Suppressor macrophage treated with lipopolysaccharide for 4 hours (primary cell): Measurements from ENCODE around the gene MYL6B.
A peak's percentile ranks its signal among the peaks of the same experiment; 100 is the strongest.
"Not testable (repeated sequence)": the region's sequence is repeated elsewhere in the genome, so short reads cannot be mapped to it uniquely, and the experiment has no call there.

ENCODE experiments used
- DNase-seq: peaks from one replicate; pipeline ENCODE4 v3.0.0-alpha.2; 2020

Gene MYL6B

GRCh38 chr12:56186957-56187356, 34.6 kb downstream of the MYL6B start:
- DNase-seq = no peak

GRCh38 chr12:56188131-56188777, 35.9 kb downstream of the MYL6B start:
- DNase-seq = no peak

- no peak for DNase-seq
Observed at GRCh38 chr12:56188778-56189098, 36.4 kb downstream of the MYL6B start.

- peak; percentile 95 for DNase-seq
Observed at GRCh38 chr12:56189099-56189917, 36.9 kb downstream of the MYL6B start, which contains the start of gene SMARCC2. Gene SMARCC2 (minus strand): TSS chr12:56189483. CDS start chr12:56189461, 22 bp downstream.

GRCh38 chr12:56189918-56190694, 37.7 kb downstream of the MYL6B start:
- DNase-seq = peak; percentile 88

GRCh38 chr12:56190695-56191155, 38.3 kb downstream of the MYL6B start:
- no peak for DNase-seq

- no peak for DNase-seq
Observed at GRCh38 chr12:56192582-56192981, 40.2 kb downstream of the MYL6B start.

- peak; percentile 96 for DNase-seq
Observed at GRCh38 chr12:56193025-56193578, 40.7 kb downstream of the MYL6B start.

- DNase-seq = not testable (repeated sequence)
Observed at GRCh38 chr12:56196818-56197550, 44.6 kb downstream of the MYL6B start.

- DNase-seq = no peak
Observed at GRCh38 chr12:56197921-56198635, 45.7 kb downstream of the MYL6B start.

- DNase-seq = no peak
Observed at GRCh38 chr12:56198836-56199235, 46.4 kb downstream of the MYL6B start.

- no peak for DNase-seq
Observed at GRCh38 chr12:56202366-56202765, 50.0 kb downstream of the MYL6B start.

- no peak for DNase-seq
Observed at GRCh38 chr12:56202838-56203237, 50.5 kb downstream of the MYL6B start.

GRCh38 chr12:56204275-56204674, 51.9 kb downstream of the MYL6B start:
- no peak for DNase-seq

- DNase-seq = no peak
Observed at GRCh38 chr12:56205445-56205844, 53.1 kb downstream of the MYL6B start.

- peak; percentile 60 for DNase-seq
Observed at GRCh38 chr12:56206452-56207166, 54.2 kb downstream of the MYL6B start.
